ENCODE results near the gene GNE. TPM values are rescaled to one million over a fixed set of nuclear protein-coding genes. Genes with fewer than 3 reads are reported as not detected.

The GNE gene
- total RNA-seq, 1 experiment from 2014 or later = 15.2 TPM

DNA sequence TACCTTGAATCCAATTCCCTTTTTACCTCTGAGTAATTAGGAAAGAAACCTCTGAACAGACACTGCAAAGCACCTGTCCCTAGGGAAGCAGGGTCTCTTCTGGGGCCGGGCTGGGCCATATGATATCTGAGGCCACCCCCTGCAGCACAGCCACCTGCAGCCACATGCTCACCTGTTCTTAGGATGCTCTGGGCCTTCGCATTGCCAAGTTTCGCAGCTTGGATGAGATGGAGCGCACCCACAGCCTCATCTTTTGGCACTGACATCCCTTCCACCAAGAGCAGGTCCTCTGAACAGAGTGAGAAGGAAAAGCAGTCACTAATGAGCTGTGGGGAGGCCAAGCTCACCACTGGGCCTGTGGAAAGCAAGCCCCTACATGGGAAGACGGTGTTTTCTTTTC lies 40.2 kb downstream of the GNE start:
- Histone ChIP-seq H3K4me3 (ENCODE audit: low read depth, low read length) (no peak overlapping the region), H3K36me3 (ENCODE audit: control insufficient read depth, insufficient read depth, low read length) (no peaks in the 10 kb centered on the region; the same call in none of the 2 replicates), H3K4me1 (no peaks in the 10 kb centered on the region), H3K9me3 (peaks cover 6% of the 10 kb centered on the region), H3K27me3 (replicated peaks; ENCODE audit: control insufficient read depth, insufficient read depth, low read length) (no peaks in the 10 kb centered on the region)
- Mint-ChIP-seq H3K4me3 (ENCODE audit: unreplicated experiment) (no peak overlapping the region), H3K27me3 (ENCODE audit: insufficient read depth, unreplicated experiment) (no peaks in the 10 kb centered on the region), H3K4me1 (ENCODE audit: low read depth, unreplicated experiment) (peaks cover 4% of the 10 kb centered on the region), H3K27ac (ENCODE audit: unreplicated experiment) (no peak overlapping the region), H3K36me3 (ENCODE audit: insufficient read depth, unreplicated experiment) (peaks cover 62% of the 10 kb centered on the region), H3K9me3 (ENCODE audit: unreplicated experiment) (no peaks in the 10 kb centered on the region)
- ChIA-PET CTCF (no interaction called here), POLR2A (interaction anchor here (0.6 kb wide), 1 partner anchor 38 kb away, joined by 11 read pairs; no protein-coding TSS in a partner anchor)
- no peak for DNase-seq
- TF ChIP-seq, protein P1, sequence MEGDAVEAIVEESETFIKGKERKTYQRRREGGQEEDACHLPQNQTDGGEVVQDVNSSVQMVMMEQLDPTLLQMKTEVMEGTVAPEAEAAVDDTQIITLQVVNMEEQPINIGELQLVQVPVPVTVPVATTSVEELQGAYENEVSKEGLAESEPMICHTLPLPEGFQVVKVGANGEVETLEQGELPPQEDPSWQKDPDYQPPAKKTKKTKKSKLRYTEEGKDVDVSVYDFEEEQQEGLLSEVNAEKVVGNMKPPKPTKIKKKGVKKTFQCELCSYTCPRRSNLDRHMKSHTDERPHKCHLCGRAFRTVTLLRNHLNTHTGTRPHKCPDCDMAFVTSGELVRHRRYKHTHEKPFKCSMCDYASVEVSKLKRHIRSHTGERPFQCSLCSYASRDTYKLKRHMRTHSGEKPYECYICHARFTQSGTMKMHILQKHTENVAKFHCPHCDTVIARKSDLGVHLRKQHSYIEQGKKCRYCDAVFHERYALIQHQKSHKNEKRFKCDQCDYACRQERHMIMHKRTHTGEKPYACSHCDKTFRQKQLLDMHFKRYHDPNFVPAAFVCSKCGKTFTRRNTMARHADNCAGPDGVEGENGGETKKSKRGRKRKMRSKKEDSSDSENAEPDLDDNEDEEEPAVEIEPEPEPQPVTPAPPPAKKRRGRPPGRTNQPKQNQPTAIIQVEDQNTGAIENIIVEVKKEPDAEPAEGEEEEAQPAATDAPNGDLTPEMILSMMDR (IDR thresholded peaks at IDR 0.05; ENCODE audit: insufficient read depth in 1 of 2, low read depth in 1 of 2, low read length in 1 of 2, severe bottlenecking in 1 of 2, unreplicated experiment in 1 of 2) = no peak
- intact Hi-C loops (cut with micrococcal nuclease; ENCODE audit: unreplicated experiment) = no loop called here
- BruUV-seq (replicated peaks) = no TSS peak

- TF ChIP-seq, protein P1 (IDR thresholded peaks at IDR 0.05; ENCODE audit: insufficient read depth in 1 of 2, low read depth in 1 of 2, low read length in 1 of 2, severe bottlenecking in 1 of 2, unreplicated experiment in 1 of 2) = no peak
- Histone ChIP-seq H3K4me1 (no peaks in the 10 kb centered on the region), H3K36me3 (ENCODE audit: control insufficient read depth, insufficient read depth, low read length) (no peaks in the 10 kb centered on the region; the same call in none of the 2 replicates), H3K4me3 (ENCODE audit: low read depth, low read length) (no peak overlapping the region), H3K27me3 (replicated peaks; ENCODE audit: control insufficient read depth, insufficient read depth, low read length) (no peaks in the 10 kb centered on the region), H3K9me3 (no peaks in the 10 kb centered on the region; the same call in 1 of the 2 replicates)
- no peak for DNase-seq
- BruUV-seq (replicated peaks) = no TSS peak
- Mint-ChIP-seq H3K36me3 (ENCODE audit: insufficient read depth, unreplicated experiment) (peaks cover 57% of the 10 kb centered on the region), H3K9me3 (ENCODE audit: unreplicated experiment) (no peaks in the 10 kb centered on the region), H3K27me3 (ENCODE audit: insufficient read depth, unreplicated experiment) (no peaks in the 10 kb centered on the region), H3K27ac (ENCODE audit: unreplicated experiment) (no peak overlapping the region), H3K4me1 (ENCODE audit: low read depth, unreplicated experiment) (peaks cover 4% of the 10 kb centered on the region), H3K4me3 (ENCODE audit: unreplicated experiment) (no peak overlapping the region)
- CTCF ChIA-PET = no interaction called here
- intact Hi-C loops (cut with micrococcal nuclease; ENCODE audit: unreplicated experiment) = no loop called here
- POLR2A ChIA-PET = interaction anchor here (0.6 kb wide), 1 partner anchor 38 kb away, joined by 11 read pairs; no protein-coding TSS in a partner anchor
These were observed 40.8 kb downstream of the GNE start for GRCh38 chr9:36217256-36217968.

- no peaks in the 10 kb centered on the region for H3K9me3 ChIP-seq
- no TSS peak for BruUV-seq (replicated peaks)
- H3K4me3 ChIP-seq (ENCODE audit: low read depth, low read length) = no peak overlapping the region
- ChIA-PET CTCF (no interaction called here), POLR2A (no interaction called here)
- no peaks in the 10 kb centered on the region for H3K27me3 ChIP-seq (replicated peaks; ENCODE audit: control insufficient read depth, insufficient read depth, low read length)
- H3K36me3 ChIP-seq (ENCODE audit: control insufficient read depth, insufficient read depth, low read length) = peaks cover 7% of the 10 kb centered on the region
- intact Hi-C loops (cut with micrococcal nuclease; ENCODE audit: unreplicated experiment) = no loop called here
- TF ChIP-seq, protein P1 (IDR thresholded peaks at IDR 0.05; ENCODE audit: insufficient read depth in 1 of 2, low read depth in 1 of 2, low read length in 1 of 2, severe bottlenecking in 1 of 2, unreplicated experiment in 1 of 2) = no peak
- H3K27ac Mint-ChIP-seq (ENCODE audit: unreplicated experiment) = no peak overlapping the region
- H3K27me3 Mint-ChIP-seq (ENCODE audit: insufficient read depth, unreplicated experiment) = no peaks in the 10 kb centered on the region
- H3K9me3 Mint-ChIP-seq (ENCODE audit: unreplicated experiment) = no peaks in the 10 kb centered on the region
- H3K4me1 ChIP-seq = no peaks in the 10 kb centered on the region
- no peak overlapping the region for H3K4me3 Mint-ChIP-seq (ENCODE audit: unreplicated experiment)
- peaks cover 4% of the 10 kb centered on the region for H3K4me1 Mint-ChIP-seq (ENCODE audit: low read depth, unreplicated experiment)
- no peak for DNase-seq
- H3K36me3 Mint-ChIP-seq (ENCODE audit: insufficient read depth, unreplicated experiment) = peaks cover 70% of the 10 kb centered on the region
These were observed 43.7 kb downstream of the GNE start for GRCh38 chr9:36214571-36214970.
